ENCODE measurements around the gene SYT9.

DNA sequence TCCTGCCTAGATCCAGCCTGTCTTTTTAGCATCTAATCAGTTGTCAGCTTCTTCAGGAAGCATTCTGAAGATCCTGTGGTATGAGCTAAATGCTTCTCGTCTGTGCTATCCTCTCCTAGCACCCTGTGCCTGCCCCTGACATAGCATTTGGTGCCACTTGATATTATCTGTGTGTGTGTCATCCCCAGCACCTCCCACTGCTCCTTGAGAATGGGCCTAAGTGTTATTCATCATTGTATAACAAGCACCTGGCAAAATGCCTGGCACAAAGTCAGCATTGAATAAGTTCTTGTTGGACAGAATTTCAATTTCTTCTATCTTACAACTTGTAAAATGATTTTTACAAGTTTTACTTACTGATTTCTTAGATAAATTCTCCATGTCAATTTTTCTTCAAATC is 205.5 kb downstream of the SYT9 start:
- TF ChIP-seq CTCF (conservative IDR thresholded peaks at IDR 0.05; ENCODE audit: low read depth, low read length): no peak
- no peak for TF ChIP-seq RAD21 (IDR thresholded peaks at IDR 0.05; ENCODE audit: low read length)
- no peak for TF ChIP-seq SMC3 (IDR thresholded peaks at IDR 0.05; ENCODE audit: low read depth, low read length)
- no peak for TF ChIP-seq POLR2A (IDR thresholded peaks at IDR 0.05; ENCODE audit: low read depth, low read length)
- no peak for TF ChIP-seq RCOR1 (IDR thresholded peaks at IDR 0.05; ENCODE audit: insufficient replicate concordance, low read length)
